Urothelium cell line (cell line): ENCODE measurements around the gene ADGRL3.
"Not testable (repeated sequence)": the region's sequence is repeated elsewhere in the genome, so short reads cannot be mapped to it uniquely, and the experiment has no call there.

Source experiments
- DNase-seq: peaks from one replicate; pipeline ENCODE4 v3.0.0; 2011; ENCODE audit warnings: low spot score, mixed read lengths
- FAIRE-seq: peaks from 2 replicates; lab custom pipeline; 2011; peaks lifted over from hg19 to GRCh38; lab: Jason Lieb, UNC

Gene ADGRL3

GRCh38 chr4:61204353-61205060, 4.4 kb downstream of the ADGRL3 start:
- DNase-seq (peak; percentile 78), FAIRE-seq (peak; percentile 50)

DNA sequence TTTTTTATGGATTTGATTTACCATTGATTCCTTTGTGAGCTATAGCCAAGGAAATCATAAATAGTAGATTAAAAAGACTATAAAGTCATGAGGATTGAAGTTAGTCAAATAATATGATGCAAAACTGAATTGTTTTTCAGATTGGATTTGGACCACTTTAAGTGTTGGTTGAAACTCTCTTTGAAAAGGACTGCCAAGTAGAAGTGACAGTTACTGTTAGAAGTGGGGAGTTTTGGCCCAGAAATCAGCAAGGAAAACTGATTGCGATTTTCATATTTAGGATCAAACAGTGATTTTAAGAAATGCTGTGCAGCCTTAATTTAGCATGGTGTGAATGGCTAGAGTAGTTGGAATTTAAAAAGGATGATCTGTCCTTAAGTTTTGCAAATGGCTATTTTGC, 4.9 kb downstream of the ADGRL3 start:
- FAIRE-seq (no peak), DNase-seq (no peak)

DNA sequence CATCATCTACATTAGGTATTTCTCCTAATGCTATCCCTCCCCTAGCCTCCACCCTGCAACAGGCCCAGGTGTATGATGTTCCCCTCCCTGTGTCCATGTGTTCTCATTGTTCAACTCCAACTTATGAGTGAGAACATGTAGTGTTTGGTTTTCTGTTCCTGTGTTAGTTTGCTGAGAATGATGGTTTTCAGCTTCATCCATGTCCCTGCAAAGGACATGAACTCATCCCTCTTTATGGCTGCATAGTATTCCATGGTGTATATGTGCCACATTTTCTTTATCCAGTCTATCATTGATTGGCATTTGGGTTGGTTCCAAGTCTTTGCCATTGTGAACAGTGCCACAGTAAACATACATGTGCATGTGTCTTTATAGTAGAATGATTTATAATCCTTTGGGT, 7.0 kb downstream of the ADGRL3 start:
- DNase-seq, FAIRE-seq: not testable (repeated sequence)

GRCh38 chr4:61210186-61210939, 10.2 kb downstream of the ADGRL3 start:
- DNase-seq (no peak), FAIRE-seq (no peak)

GRCh38 chr4:61211781-61212180, 11.7 kb downstream of the ADGRL3 start:
- FAIRE-seq: peak; percentile 52
- DNase-seq: no peak

DNA sequence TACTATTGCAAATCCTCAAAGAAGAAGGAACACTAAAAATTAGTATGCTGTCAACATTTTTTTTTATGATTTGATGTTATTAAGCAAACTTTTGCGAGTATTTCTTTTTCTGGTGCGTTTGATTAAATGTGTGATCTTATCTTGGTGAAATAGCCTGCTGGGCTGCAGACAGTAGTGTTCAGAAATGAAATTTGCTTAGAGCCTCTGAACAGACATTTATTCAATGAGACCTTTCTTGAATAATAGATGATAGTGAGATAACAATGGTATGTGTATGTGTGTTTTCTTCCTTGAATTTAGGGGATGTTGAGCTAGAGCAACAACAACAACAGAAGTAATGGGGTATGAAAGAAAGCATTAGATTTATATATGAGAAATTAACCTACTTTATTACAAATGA, 12.7 kb downstream of the ADGRL3 start:
- FAIRE-seq: peak; percentile 50

DNA sequence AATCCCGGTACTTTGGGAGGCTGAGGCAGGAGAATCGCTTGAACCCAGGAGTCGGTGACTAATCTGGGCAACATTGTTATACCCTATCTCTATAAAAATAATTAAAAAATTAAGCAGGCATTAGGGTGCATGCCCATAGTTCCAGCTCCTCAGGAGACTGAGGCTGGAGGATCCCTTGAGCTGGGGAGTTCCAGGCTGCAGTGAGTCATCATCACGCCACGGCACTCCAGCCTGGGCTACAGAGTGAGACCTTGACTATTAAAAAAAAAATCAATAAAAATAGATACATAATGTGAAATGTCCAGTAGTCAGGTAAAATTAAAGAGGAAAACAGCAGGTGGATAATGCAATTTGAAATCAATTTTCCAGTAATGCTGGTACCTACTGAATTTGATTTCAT, 14.6 kb downstream of the ADGRL3 start:
- DNase-seq: no peak
- FAIRE-seq: no peak

More for the DNA sequence above, 12.7 kb downstream of the ADGRL3 start:
- DNase-seq: no peak

DNA sequence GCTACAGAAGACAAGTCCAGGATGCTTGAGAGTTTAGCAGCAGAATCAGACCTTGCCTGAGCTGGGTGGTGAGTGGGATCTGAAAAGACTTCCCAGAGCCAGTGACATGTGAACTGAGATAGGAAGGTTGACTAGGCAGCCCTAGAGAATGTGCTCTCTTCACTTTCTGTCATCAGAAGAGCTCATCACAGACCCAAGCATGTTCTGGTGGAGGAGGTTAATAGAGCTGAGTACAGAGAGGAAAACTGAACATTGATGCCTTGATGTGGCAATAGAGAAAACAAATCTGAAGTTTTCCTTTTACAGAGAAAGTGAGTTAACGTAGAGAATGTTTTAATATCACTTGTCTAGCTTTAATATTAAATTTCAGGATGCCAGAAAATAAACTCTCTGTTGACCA, 17.1 kb downstream of the ADGRL3 start:
- DNase-seq: no peak
- FAIRE-seq: no peak

DNA sequence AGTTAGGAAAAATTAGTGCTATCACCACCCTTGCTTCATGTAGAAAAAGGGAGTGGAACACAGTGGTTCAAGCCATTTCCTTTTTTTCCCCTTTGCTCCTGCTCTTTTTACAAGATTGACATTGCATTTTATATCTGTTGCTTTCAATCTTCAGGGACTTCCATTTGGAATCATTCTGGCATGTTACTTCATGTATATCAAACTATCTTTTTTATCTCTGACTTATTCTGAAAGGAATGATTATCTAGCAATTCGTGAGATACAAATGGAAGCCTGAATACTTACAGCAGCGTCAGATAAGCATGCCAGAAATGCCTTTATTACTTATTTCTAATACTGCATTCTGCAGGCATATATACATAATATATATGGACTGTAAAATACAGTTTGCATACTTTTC, 20.4 kb downstream of the ADGRL3 start:
- FAIRE-seq: no peak
- no peak for DNase-seq

DNA sequence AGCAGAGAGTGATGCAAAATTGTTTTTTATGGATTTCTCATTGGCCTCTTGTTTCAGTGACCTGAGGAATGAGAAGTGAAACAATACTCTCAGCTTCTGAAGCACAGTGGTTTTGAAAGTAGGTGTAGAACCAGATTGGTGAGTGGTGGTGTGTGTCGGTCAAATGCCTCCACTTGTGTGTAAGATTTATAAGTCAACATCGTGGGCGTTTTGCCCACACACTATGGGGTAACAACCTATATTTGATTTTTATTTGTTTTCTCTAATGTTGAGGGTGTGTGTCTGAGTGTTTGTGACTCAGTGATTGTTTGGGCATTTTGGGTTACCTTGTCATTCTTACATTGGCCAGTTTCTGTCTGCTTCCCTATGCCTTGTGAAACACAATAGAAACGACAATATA, 23.3 kb downstream of the ADGRL3 start:
- no peak for FAIRE-seq
- DNase-seq: no peak

- no peak for DNase-seq
- FAIRE-seq: no peak
Measured at GRCh38 chr4:61224573-61224972, 24.4 kb downstream of the ADGRL3 start.

DNA sequence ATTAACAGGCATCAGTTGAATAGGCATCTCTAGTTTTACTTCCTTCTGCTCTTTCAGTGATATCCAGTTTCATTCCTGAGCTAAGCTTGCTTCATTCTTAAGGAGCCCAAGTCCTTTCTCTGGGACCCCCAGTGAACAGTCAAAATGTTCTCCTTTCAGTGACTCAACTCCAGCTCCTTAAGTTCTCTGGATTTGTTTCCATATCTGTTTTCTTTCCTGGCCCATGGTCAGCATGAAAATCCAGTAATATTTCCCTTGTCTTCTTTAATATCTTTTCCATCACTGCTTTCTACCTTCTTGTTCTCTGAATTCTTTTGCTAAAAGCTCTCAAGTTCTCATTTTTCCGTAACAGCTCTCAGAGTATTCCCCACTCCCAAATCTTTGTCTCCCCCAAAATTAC, 25.5 kb downstream of the ADGRL3 start:
- DNase-seq (no peak), FAIRE-seq (no peak)

- DNase-seq: no peak
- FAIRE-seq: no peak
Measured at GRCh38 chr4:61231421-61231820, 31.3 kb downstream of the ADGRL3 start.

- DNase-seq (no peak), FAIRE-seq (no peak)
Measured at GRCh38 chr4:61239250-61239649, 39.1 kb downstream of the ADGRL3 start.

- FAIRE-seq (no peak), DNase-seq (no peak)
Measured at GRCh38 chr4:61243962-61244361, 43.8 kb downstream of the ADGRL3 start.

DNA sequence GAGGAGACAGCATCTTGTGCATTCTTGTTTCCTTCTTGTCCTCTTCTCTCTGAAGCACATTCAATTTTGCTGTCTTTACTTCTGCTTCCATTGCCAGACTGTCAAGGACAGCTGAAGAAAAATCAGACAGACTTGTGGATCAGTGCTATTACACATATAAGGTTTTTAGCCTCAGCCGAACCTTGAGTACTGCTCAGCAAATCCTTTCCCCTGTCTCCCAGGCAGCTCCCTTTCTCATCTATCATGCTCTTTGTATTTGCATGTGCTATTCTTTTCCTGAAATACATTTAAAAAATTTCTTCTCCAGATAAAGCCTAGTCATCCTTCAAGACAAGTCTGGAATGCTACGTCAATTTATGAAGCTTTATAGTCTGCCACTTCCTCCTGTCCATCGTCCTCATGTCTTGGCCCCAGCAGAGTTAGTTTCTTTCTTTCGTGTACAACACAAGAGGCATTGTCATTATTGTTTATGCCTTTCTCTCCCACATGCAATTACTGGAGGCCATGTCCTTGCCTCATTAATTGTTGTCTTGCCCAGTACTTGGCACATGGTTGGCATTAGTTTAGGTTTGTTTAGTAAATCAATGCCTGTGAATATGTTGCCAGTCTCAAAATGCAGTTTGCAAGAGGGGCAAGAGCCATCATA, 45.1 kb downstream of the ADGRL3 start:
- FAIRE-seq (no peak), DNase-seq (no peak)

DNA sequence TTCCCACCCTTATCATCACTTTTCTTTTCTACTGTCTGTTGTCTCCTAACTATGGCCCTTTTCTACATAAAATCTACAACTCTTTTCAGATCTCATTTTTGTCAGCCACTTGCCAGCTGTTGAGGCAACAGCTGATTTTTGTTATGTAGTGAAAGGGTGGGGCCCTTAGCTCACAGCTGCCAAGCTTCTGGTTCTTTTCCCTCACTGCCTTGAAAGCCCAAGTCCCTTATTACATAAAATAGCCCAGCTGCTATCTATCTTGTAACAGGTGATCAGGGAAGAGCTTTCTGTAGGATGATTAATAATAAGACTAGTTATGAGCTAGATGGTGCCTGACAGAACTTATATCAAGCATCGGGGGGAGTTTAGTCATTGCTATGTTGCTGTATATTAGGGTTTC, 45.9 kb downstream of the ADGRL3 start:
- DNase-seq (no peak), FAIRE-seq (no peak)

- FAIRE-seq (no peak), DNase-seq (no peak)
Measured at GRCh38 chr4:61248705-61249104, 48.6 kb downstream of the ADGRL3 start.

DNA sequence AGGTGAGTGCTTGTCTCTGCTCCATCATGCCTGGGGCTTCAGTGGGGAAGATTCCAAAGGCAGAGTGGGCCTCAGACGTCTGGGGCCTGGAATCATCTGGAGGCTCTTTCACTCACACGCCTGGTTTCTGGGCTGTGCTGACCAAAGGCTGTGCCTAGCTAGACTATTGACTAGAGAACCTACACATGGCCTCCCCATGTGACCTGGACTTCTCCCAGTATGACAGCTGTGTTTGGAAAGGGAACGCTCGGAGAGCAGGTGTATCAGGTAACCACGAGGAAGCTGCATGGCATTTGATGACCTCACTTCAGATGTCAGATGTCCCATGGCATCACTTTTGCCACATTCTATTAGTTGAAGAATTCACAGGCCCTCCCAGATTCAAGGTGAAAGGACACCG, 51.0 kb downstream of the ADGRL3 start:
- DNase-seq: no peak

DNA sequence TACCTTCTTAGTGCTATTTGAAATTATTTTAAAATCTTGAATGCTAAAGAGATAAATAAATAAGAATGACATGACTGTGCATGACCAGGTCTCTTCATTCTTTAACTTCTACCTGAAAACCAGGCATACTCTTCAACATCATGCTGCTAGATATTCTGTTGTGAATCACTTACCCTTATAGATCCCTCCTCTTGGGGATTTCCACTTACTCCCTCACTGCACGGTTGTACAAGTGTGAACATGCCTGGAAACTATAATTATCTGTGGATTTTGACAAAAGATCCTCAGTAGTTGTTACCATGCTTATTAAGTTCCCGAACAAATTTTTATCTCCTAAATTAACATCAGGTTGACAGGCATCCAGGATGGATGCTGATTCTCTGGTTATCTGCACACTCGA, 54.3 kb downstream of the ADGRL3 start:
- no peak for DNase-seq
- no peak for FAIRE-seq

More for the DNA sequence above, 51.0 kb downstream of the ADGRL3 start:
- no peak for FAIRE-seq

DNA sequence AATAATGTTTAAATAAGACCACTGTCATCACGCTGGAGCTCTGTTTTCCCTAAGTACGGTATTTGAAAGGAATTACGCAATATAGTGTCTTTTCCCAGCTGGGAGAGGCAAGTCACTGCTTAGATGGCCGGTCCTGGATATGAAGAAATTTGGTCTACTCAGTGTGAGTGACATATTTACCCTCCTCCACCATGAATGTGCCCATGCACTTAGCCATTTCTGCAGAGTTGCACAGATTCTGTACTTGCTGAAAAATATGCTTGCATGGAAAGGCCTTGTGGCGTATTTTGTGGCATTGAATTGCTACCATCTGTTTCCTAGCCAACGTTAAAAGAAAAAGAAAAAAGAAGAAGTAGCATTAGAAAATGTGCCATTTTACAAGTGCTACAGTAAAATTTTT, 73.1 kb downstream of the ADGRL3 start:
- FAIRE-seq (no peak), DNase-seq (no peak)

DNA sequence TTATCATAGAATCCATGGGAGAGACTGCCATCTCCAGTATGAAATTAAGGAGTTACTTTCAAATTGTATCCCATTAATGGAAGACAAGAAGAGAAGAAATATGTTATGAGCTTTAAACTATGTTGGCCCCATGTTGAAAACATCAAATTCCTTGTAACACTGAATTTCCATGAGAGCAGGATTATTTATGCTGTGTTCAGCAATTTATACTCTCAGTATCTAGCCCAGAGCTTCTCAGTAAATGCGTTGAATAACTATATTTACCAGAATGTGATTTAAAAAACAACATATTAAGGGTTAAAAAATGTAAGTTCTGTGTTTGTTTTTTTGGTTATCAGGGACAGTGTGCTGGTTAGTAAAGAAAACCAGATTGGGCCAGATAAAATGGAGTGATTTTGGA, 74.2 kb downstream of the ADGRL3 start:
- DNase-seq: no peak
- FAIRE-seq: no peak
